ENCODE measurements around the gene GRM4.

The GRM4 gene

DNA sequence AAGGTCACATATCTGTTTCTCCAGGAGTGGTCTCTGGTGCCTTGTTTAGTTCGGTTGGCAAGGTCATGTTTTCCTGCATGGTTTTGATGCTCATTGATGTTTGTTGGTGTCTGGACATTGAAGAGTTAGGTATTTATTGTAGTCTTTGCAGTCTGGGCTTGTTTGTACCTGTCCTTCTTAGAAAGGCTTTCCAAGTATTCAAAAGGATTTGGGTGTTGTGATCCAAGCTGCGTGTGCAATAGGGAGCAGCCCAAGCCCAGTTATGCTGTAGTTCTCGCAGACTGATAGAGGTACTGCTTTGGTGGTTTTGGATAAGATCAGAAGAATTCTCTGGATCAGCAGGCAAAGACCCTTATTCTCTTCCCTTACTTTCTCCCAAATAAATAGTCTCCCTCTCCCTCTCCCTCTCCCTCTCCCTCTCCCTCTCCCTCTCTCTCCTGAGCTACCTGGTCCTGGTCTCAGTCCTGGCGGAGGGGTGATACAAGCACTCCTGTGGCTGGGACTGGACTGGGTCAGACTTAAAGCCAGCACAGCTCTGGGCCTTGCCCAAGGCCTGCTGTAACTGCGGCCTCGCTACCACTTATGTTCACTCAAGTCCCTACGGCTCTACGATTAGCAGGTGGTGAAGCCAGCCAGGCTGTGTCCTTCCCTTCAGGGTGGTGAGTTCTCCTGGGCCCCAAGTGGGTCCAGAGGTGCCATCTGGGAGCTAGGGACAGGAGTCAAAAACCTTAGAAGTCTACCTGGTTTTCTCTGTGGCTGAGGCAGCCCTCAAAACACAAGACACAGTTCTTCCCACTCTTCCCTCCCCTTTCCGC is 27.3 kb upstream of the GRM4 start:
- no peak overlapping the region for H3K27ac Mint-ChIP-seq
- no peaks in the 10 kb centered on the region for H3K36me3 Mint-ChIP-seq (ENCODE audit: low read depth)
- no peaks in the 10 kb centered on the region for H3K9me3 Mint-ChIP-seq

DNA sequence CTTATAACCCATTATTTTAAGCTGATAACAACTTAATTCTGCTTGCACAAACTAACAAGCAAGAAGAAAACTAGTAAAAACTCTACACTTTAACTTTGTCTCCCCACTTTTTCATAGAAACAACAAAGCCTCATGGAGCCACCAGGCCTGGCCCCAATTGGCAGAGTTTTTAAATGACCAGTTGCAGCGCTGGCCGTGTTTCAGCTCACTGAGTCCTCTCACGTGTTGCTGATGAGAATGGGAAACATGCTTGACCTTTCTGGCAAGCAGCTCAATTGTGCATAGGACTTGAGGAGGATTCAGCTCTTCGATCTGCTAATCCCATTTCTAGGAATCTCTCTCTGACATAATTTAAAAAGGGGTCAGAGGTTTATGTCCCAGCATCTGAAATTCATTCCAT is 24.5 kb upstream of the GRM4 start:
- no peaks in the 10 kb centered on the region for H3K9me3 Mint-ChIP-seq
- no peaks in the 10 kb centered on the region for H3K36me3 Mint-ChIP-seq (ENCODE audit: low read depth)
- peaks cover 31% of the 10 kb centered on the region for H3K27me3 Mint-ChIP-seq (ENCODE audit: low read depth)
- no peak overlapping the region for H3K4me3 Mint-ChIP-seq
- H3K27ac Mint-ChIP-seq = no peak overlapping the region
- no peaks in the 10 kb centered on the region for H3K4me1 Mint-ChIP-seq (ENCODE audit: low read depth)

More for the DNA sequence above, 27.3 kb upstream of the GRM4 start:
- Mint-ChIP-seq H3K27me3 (ENCODE audit: low read depth) (peaks cover 21% of the 10 kb centered on the region), H3K4me3 (no peak overlapping the region), H3K4me1 (ENCODE audit: low read depth) (no peaks in the 10 kb centered on the region)

DNA sequence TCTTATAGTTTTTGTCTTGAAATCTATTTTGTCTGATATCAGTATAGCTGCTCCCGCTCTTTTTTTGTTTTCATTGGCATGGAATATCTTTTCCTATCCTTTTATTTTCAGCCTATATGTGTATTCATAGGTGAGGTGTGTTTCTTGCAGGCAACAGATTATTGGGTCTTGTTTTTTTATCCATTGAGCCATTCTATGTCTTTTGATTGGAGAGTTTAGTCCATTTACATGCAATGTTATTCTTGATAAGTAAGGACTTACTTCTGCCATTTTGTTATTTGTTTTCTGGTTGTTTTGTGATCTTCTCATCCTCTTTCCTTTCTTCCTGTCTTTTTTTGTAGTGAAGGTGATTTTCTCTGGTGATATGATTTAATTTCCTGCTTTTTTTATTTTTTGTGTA is 24.0 kb upstream of the GRM4 start:
- Mint-ChIP-seq H3K27ac (no peak overlapping the region), H3K4me1 (ENCODE audit: low read depth) (no peaks in the 10 kb centered on the region), H3K36me3 (ENCODE audit: low read depth) (no peaks in the 10 kb centered on the region), H3K4me3 (no peak overlapping the region), H3K9me3 (no peaks in the 10 kb centered on the region), H3K27me3 (ENCODE audit: low read depth) (peaks cover 35% of the 10 kb centered on the region)

DNA sequence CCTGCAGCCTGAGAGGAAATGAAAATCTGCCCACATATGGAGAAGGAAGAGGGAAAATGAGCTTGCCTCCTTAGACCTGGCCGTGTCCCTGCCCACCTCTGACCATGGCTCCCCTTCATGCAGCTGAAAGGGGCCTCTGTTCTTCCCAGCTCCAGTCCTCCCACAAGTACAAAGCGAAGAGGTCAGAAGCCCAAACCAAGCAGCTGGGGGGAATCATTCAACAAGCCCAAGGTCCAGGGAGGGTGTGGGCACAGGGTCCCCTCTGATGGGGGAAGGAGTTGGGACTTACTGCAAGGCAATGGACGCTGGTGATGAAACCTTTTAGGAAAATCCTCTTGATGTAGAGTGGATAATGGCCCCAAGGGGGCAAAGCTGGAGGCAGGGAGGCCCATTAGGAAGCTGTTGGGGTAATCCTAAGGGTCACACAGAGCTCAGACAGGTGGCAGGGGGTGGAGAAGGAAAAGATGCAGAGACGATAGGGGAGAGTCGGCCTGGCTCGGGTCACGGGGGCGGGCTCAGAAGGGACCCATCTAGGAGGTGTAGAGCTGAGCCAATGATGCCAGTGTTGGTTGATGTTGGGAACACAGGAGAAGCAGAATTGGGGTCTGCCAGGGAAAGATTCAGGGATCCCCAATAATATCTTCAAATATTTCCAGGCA is 16.1 kb upstream of the GRM4 start:
- no peak overlapping the region for H3K4me3 Mint-ChIP-seq
- peaks cover 37% of the 10 kb centered on the region for H3K27me3 Mint-ChIP-seq (ENCODE audit: low read depth)
- no peaks in the 10 kb centered on the region for H3K4me1 Mint-ChIP-seq (ENCODE audit: low read depth)
- no peak overlapping the region for H3K27ac Mint-ChIP-seq
- no peaks in the 10 kb centered on the region for H3K36me3 Mint-ChIP-seq (ENCODE audit: low read depth)
- peaks cover 11% of the 10 kb centered on the region for H3K9me3 Mint-ChIP-seq

DNA sequence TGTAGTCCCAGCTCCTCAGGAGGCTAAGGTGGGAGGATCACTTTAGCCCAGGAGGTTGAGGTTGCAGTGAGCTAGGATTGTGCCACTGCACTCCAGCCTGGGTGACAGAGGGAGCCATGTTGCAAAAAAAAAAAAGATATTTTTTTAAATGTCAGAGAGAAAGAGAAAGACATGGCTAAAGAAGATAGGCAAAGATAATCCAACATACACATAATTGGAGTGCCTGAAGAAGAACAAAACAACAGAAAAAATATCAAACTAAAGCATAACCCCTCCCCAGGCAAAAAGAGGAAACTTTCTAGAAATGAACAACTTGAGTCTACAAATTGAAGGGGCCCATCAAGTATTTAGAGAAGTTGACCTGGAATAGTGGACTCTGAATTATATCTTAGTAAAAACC is 14.0 kb upstream of the GRM4 start:
- peaks cover 43% of the 10 kb centered on the region for H3K27me3 Mint-ChIP-seq (ENCODE audit: low read depth)
- H3K4me1 Mint-ChIP-seq (ENCODE audit: low read depth) = no peaks in the 10 kb centered on the region
- no peak overlapping the region for H3K27ac Mint-ChIP-seq
- no peaks in the 10 kb centered on the region for H3K36me3 Mint-ChIP-seq (ENCODE audit: low read depth)
- no peak overlapping the region for H3K4me3 Mint-ChIP-seq
- peaks cover 11% of the 10 kb centered on the region for H3K9me3 Mint-ChIP-seq

DNA sequence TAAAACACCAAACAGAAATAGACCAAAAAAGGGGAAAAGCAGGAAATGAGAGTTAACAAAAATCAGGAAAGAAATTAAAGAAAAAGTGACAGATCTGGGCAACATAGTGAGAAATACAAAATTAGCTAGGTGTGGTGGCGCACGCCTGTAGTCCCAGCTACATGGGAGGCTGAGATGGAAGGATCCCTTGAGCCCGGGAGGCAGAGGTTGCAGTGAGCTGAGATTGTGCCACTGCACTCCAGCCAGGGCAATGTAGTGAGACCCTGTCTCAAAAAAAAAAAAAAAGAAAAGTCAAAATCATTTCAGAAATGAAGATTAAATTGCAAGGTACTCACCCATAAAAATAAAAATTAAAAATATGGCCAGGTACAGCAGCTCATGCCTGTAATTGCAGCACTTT is 13.0 kb upstream of the GRM4 start:
- Mint-ChIP-seq H3K27ac (no peak overlapping the region), H3K36me3 (ENCODE audit: low read depth) (no peaks in the 10 kb centered on the region), H3K27me3 (ENCODE audit: low read depth) (peaks cover 49% of the 10 kb centered on the region), H3K4me1 (ENCODE audit: low read depth) (no peaks in the 10 kb centered on the region), H3K4me3 (no peak overlapping the region), H3K9me3 (peaks cover 11% of the 10 kb centered on the region)

DNA sequence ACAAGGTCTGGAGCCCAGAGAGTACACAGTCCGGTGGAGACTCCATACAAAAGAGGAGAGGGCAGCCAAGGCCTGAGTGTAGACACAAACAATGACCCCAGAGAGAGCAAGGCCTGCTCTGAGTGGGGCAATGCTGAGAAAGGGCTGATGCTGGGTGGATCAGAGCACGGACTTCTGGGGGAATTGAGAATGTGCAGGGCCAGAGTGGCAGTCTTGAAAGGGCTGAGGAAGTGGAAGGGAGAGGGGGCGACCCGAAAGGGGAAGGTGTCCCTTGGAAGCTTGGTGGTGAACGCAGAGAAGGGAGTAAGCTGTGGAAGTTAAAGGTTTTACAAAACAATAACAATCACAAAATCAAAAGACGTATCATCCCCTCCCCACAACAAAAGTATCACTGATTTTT is 12.0 kb upstream of the GRM4 start:
- Mint-ChIP-seq H3K27me3 (ENCODE audit: low read depth) (peaks cover 55% of the 10 kb centered on the region), H3K9me3 (peaks cover 11% of the 10 kb centered on the region), H3K36me3 (ENCODE audit: low read depth) (no peaks in the 10 kb centered on the region), H3K4me1 (ENCODE audit: low read depth) (no peaks in the 10 kb centered on the region), H3K27ac (no peak overlapping the region), H3K4me3 (no peak overlapping the region)

DNA sequence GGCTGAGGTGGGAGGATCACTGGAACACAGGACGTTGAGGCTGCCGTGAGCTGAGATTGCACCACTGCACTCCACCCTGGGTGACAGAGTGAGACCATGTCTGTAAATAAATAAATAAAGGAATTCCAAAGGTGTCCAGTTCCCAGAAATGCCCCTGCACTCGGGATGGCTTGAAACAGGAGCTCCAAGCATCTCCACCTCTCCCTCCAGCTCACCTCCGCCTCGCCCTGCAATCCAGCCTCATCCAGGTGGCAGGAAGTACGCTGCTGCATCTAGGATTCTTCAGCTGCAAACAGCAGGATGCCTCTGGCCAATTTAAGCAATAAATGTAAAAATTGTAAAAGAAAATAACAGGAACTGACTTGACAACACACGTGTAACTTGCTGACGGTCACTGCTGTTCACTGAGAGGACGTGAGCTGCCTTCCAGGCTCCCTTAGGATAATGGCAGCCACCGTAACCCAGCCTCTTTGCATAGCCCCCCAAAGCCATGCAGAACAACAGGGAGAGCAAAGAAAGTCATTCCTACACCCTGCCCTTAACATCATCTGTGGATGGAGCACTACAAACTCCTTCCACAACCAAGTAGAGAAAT is 11.4 kb upstream of the GRM4 start:
- Mint-ChIP-seq H3K27me3 (ENCODE audit: low read depth) (peaks cover 55% of the 10 kb centered on the region), H3K4me3 (no peak overlapping the region), H3K27ac (no peak overlapping the region), H3K36me3 (ENCODE audit: low read depth) (no peaks in the 10 kb centered on the region), H3K4me1 (ENCODE audit: low read depth) (no peaks in the 10 kb centered on the region), H3K9me3 (peaks cover 11% of the 10 kb centered on the region)

DNA sequence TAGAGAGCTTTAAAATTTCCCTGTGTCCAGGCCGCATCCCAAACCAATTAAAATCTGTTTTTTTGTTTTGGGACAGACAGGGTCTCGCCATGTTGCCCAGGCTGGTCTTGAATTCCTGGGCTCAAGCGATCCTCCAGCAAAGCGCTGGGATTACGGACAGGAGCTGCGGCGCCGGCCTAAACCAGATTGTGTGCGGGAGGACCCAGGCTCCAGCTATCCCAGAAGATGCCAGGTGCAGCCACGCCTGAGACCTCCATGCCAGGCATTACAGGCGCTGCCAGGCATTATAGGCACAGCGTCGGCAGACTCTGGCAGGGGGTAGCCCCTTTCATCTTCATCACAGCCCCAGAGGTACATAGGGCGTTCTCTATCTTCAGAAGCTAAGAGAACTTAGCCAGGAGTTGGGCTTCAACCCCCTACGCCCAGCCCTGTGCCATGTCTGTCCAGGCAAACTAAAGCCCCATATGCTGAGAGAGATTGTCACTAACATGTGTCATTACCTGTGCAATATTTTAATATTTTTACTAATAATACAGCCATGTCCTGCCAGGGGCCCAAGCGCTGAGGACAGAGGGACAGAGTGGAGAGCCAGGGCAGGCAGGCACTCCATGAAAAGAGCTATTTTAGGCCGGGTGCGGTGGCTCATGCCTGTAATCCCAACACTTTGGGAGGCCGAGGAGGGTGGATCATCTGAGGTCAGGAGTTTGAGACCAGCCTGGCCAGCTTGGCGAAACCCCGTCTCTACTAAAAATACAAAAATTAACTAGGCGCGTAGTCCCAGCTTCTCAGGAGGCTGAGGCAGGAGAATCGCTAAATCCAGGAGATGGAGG is 9.8 kb upstream of the GRM4 start:
- Mint-ChIP-seq H3K36me3 (ENCODE audit: low read depth) (no peaks in the 10 kb centered on the region), H3K9me3 (peaks cover 11% of the 10 kb centered on the region), H3K4me1 (ENCODE audit: low read depth) (no peaks in the 10 kb centered on the region), H3K27me3 (ENCODE audit: low read depth) (peaks cover 67% of the 10 kb centered on the region), H3K4me3 (no peak overlapping the region), H3K27ac (no peak overlapping the region)

DNA sequence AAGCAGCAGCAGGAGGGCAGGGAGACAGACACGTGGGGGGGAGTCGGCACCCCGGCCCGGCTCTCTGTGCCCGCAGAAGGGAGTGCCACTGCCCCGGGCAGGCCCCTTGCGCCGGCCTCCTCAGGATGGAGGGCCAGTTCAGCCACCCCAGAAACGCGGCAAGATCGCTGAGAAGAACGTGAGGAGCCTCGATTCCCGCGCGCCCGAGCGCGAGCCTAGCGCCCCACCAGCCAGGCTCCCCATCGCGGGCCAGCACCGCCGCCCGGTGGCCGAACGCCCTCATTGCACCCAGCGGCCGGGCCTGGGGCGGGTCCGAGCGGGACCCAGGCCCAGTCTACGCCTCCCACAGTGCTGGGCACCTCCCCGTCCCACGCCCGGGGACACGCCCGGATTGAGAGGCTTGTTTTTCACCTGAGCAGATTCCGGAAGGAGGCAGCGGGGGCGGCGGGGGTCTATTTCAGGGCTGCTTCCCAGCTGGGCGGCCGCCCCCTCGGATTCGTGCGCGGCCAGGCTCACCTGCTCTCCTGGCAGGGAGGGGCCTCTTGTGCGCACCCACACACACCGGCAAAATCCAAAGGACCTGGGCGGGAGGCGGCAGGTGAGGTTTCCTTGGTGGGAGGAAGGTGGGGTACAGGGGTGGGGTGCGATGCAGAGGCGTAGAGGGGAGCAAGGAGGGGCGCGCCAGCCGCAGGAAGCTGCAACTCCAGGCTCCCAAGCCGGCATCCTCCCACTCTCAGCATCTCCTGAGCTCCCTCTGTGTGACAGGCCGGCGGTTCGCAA is 9.0 kb upstream of the GRM4 start:
- Mint-ChIP-seq H3K36me3 (ENCODE audit: low read depth) (no peaks in the 10 kb centered on the region), H3K27ac (no peak overlapping the region), H3K27me3 (ENCODE audit: low read depth) (peaks cover 75% of the 10 kb centered on the region), H3K9me3 (peaks cover 8% of the 10 kb centered on the region), H3K4me3 (no peak overlapping the region), H3K4me1 (ENCODE audit: low read depth) (no peaks in the 10 kb centered on the region)

DNA sequence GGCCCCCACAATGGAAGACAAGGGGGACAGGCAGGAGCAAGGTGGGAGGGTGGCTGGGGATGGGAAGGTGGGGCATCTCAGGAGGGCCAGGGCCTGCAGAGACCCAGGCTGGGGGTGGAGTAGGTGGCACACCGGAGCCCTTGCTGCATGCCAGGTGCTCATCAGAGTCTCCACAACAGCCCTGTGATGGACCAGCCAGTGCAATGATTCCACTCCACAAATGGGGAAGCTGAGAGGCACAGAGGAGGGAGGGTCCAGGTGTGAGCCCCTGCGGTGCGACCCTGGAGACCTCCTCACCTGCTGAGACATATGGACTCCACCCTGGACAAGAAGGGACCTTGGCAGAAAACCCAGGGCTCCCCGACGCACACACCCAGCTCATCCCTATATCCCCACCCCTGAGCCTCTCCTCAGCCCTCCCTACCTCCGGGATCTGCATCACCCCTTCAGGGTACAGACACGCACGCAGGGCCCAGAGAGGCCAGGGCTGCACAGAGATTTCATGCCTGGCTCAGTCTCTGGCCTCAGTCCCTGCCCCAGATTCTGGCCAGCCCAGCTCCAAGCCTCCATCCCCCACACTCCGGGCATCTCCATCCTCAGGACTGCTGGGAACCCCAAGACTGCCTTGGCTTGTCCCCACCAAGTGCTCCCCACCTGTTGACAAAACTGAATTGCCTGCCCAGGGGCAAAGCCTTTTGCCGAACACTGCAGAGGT is 7.1 kb upstream of the GRM4 start:
- Mint-ChIP-seq H3K4me1 (ENCODE audit: low read depth) (no peaks in the 10 kb centered on the region), H3K9me3 (no peaks in the 10 kb centered on the region), H3K4me3 (no peak overlapping the region), H3K36me3 (ENCODE audit: low read depth) (no peaks in the 10 kb centered on the region), H3K27me3 (ENCODE audit: low read depth) (peaks cover 80% of the 10 kb centered on the region), H3K27ac (no peak overlapping the region)

DNA sequence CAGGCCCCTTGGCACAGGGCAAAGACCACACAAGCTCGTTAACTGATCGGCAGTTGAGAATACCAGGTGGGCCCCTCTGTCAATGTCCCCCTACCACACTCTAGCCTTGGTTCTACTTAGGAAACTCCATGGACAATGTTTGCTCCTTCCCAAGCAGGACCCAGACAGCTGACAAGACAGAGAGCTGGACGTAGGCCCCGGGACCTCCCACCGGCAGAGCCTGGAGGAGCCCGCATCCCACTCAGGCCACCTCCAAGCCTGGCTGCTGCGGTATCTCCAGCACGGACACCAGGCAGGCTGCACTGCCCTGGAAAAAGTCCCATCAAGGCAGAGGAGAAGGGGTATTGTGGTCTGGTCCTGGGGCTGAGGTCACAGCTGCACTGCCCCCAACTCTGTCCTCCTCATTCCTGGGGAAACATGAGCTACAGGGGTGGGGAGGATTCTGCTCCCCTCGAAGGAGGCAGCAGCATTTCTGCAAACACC is 6.2 kb upstream of the GRM4 start:
- no peaks in the 10 kb centered on the region for H3K4me1 Mint-ChIP-seq (ENCODE audit: low read depth)
- H3K27ac Mint-ChIP-seq = no peak overlapping the region
- H3K27me3 Mint-ChIP-seq (ENCODE audit: low read depth) = peaks cover 79% of the 10 kb centered on the region
- H3K9me3 Mint-ChIP-seq = no peaks in the 10 kb centered on the region
- H3K36me3 Mint-ChIP-seq (ENCODE audit: low read depth) = no peaks in the 10 kb centered on the region
- no peak overlapping the region for H3K4me3 Mint-ChIP-seq

DNA sequence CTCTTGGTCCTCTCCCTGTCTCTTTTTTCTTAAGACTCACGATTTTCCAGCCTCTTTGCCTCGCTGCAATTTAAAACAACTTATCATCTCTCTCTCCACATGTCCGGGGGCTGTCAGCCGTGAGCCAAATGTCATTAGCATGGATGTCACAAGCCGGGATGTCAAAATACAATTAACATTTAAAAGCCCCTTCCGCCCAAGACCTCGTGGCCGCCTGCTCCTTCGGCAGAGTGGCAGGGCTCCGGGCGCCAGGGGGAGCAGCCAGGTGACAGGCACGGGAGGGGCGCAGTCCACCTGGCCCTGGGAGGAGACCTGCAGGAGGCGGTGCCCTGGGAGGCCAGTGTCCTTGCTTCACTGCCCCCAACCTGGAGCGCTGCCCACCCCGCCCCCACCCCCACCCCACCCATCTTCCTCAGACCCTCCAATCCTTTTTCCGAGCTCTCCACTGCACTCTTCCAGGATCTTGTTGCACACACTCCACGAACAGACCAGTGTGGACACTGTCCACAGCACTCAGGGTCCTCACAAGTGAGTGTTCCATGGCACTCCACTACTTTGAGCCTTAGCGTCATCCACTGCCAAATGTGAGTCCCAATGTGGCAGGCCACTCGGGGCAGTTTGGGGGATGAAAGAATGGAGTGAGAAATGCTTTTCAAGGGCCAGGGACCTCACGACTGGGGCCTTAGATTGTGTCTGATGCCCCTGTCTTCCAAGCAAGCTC is 5.6 kb upstream of the GRM4 start:
- Mint-ChIP-seq H3K27me3 (ENCODE audit: low read depth) (peaks cover 79% of the 10 kb centered on the region), H3K27ac (no peak overlapping the region), H3K4me1 (ENCODE audit: low read depth) (no peaks in the 10 kb centered on the region), H3K9me3 (no peaks in the 10 kb centered on the region), H3K4me3 (no peak overlapping the region), H3K36me3 (ENCODE audit: low read depth) (no peaks in the 10 kb centered on the region)

Data from T-helper 1 cell treated with Interleukin-12 subunit alpha and Interleukin-12 subunit beta and Interleukin-4 antibody, amounts not matched to agents 30 μg/mL and 1 μg/mL, for 36 hours (primary cell).